SK-N-SH (cell line): ENCODE measurements around the gene BICD2.

ENCODE experiments used
- ELF1 ChIP-seq: IDR thresholded peaks from 2 replicates; pipeline ENCODE4 v1.4.0; 2012
- EP300 ChIP-seq, 2 experiments: IDR thresholded peaks; 2 replicates each; pipeline versions ENCODE4 v1.4.0 to v1.6.1; 2012; ENCODE audit warnings: borderline replicate concordance in 1 of 2, low read depth in 1 of 2, low read length in 1 of 2
- EZH2phosphoT487 ChIP-seq: fragments of 200-600 bp; sonication (generic); IDR thresholded peaks from 2 replicates; pipeline ENCODE4 v1.6.1; 2017; ENCODE audit warnings: low read depth, mixed run types, mild to moderate bottlenecking, antibody characterized with exemption, moderate library complexity, borderline replicate concordance
- GABPA ChIP-seq: IDR thresholded peaks from 2 replicates; pipeline ENCODE4 v1.4.0; 2012; ENCODE audit warnings: low read depth, mild to moderate bottlenecking
- MXI1 ChIP-seq: IDR thresholded peaks from 2 replicates; pipeline ENCODE4 v1.6.1; 2012; ENCODE audit warnings: mild to moderate bottlenecking, low read depth, low read length, improper control_type of control experiment
- RAD21 ChIP-seq: IDR thresholded peaks from 2 replicates; pipeline ENCODE4 v1.6.1; 2012; ENCODE audit warnings: mild to moderate bottlenecking, low read length
- RXRA ChIP-seq: IDR thresholded peaks from 2 replicates; pipeline ENCODE4 v1.4.0; 2012; ENCODE audit warnings: low read depth, mild to moderate bottlenecking, borderline replicate concordance
- TAF1 ChIP-seq: IDR thresholded peaks from 2 replicates; pipeline ENCODE4 v1.6.1; 2012; ENCODE audit warnings: low read depth, mild to moderate bottlenecking, low read length, moderate library complexity, borderline replicate concordance
- TF ChIP-seq, protein P1 (sequence below): IDR thresholded peaks from 2 replicates; pipeline ENCODE4 v1.4.0; 2012; ENCODE audit warnings: low read depth
- TF ChIP-seq, protein P2 (sequence below): fragments of 200-600 bp; sonication (generic); IDR thresholded peaks from 2 replicates; pipeline ENCODE4 v1.6.1; 2017; ENCODE audit warnings: antibody characterized with exemption, mild to moderate bottlenecking, moderate library complexity
- TF ChIP-seq, protein P3 (sequence below): IDR thresholded peaks from 2 replicates; pipeline ENCODE4 v1.4.0; 2012; ENCODE audit warnings: low read depth, borderline replicate concordance
- TF ChIP-seq, protein P4 (sequence below): fragments of 150-350 bp; IDR thresholded peaks from 2 replicates; pipeline ENCODE4 v1.6.1; 2017; ENCODE audit warnings: antibody characterized with exemption, low read length, low read depth, borderline replicate concordance
- TF ChIP-seq, protein P5 (sequence below): IDR thresholded peaks from 2 replicates; pipeline ENCODE4 v1.4.0; 2012; ENCODE audit warnings: low read depth, borderline replicate concordance

DNA sequence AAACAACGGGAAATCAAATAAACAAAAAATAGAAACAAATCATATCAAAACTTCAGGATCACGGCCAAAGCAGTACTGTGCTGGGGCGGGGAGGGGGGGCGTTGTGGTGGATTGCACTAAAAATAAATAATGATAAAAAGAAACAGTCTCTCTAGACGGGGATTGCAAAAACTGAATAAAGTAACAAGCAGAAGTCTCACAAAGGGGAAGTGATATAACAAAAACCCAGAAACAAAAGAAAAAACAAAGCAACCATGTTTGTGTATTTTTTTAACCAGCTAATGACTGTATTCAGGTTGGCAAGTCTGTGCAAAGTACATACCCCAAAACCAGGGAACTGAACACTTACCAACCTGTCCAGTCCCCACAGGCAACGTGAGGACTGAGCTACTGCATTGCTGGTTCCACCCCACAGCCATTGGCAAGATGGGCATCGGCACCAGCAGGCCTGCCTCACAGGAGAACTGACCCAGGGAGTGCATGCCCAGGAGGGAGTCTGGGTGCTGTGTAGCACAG lies 24.1 kb downstream of the BICD2 start:
- TF ChIP-seq, protein P1, sequence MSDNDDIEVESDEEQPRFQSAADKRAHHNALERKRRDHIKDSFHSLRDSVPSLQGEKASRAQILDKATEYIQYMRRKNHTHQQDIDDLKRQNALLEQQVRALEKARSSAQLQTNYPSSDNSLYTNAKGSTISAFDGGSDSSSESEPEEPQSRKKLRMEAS = no peak
- TF ChIP-seq ELF1 (no peak), RAD21 (no peak), EZH2phosphoT487 (no peak), MXI1 (no peak), GABPA (no peak), TAF1 (no peak), EP300 (IDR thresholded peaks at IDR 0.05; ENCODE audit: borderline replicate concordance in 1 of 2, low read depth in 1 of 2, low read length in 1 of 2) (no peak), RXRA (no peak)
- TF ChIP-seq, protein P2, sequence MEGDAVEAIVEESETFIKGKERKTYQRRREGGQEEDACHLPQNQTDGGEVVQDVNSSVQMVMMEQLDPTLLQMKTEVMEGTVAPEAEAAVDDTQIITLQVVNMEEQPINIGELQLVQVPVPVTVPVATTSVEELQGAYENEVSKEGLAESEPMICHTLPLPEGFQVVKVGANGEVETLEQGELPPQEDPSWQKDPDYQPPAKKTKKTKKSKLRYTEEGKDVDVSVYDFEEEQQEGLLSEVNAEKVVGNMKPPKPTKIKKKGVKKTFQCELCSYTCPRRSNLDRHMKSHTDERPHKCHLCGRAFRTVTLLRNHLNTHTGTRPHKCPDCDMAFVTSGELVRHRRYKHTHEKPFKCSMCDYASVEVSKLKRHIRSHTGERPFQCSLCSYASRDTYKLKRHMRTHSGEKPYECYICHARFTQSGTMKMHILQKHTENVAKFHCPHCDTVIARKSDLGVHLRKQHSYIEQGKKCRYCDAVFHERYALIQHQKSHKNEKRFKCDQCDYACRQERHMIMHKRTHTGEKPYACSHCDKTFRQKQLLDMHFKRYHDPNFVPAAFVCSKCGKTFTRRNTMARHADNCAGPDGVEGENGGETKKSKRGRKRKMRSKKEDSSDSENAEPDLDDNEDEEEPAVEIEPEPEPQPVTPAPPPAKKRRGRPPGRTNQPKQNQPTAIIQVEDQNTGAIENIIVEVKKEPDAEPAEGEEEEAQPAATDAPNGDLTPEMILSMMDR = no peak
- TF ChIP-seq, protein P3, sequence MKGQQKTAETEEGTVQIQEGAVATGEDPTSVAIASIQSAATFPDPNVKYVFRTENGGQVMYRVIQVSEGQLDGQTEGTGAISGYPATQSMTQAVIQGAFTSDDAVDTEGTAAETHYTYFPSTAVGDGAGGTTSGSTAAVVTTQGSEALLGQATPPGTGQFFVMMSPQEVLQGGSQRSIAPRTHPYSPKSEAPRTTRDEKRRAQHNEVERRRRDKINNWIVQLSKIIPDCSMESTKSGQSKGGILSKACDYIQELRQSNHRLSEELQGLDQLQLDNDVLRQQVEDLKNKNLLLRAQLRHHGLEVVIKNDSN = no peak
- TF ChIP-seq, protein P4, sequence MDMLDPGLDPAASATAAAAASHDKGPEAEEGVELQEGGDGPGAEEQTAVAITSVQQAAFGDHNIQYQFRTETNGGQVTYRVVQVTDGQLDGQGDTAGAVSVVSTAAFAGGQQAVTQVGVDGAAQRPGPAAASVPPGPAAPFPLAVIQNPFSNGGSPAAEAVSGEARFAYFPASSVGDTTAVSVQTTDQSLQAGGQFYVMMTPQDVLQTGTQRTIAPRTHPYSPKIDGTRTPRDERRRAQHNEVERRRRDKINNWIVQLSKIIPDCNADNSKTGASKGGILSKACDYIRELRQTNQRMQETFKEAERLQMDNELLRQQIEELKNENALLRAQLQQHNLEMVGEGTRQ = no peak
- TF ChIP-seq, protein P5, sequence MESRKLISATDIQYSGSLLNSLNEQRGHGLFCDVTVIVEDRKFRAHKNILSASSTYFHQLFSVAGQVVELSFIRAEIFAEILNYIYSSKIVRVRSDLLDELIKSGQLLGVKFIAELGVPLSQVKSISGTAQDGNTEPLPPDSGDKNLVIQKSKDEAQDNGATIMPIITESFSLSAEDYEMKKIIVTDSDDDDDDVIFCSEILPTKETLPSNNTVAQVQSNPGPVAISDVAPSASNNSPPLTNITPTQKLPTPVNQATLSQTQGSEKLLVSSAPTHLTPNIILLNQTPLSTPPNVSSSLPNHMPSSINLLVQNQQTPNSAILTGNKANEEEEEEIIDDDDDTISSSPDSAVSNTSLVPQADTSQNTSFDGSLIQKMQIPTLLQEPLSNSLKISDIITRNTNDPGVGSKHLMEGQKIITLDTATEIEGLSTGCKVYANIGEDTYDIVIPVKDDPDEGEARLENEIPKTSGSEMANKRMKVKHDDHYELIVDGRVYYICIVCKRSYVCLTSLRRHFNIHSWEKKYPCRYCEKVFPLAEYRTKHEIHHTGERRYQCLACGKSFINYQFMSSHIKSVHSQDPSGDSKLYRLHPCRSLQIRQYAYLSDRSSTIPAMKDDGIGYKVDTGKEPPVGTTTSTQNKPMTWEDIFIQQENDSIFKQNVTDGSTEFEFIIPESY = no peak
